HepG2 (cell line): ENCODE results near the gene A4GNT.

ENCODE experiments used
- BRF2 ChIP-seq: sonication (generic); formaldehyde crosslinking; IDR thresholded peaks from 2 replicates; pipeline ENCODE4 v1.8.1; 2022; ENCODE audit warnings: mild to moderate bottlenecking, missing genetic modification reagents
- CTCF ChIP-seq: sonication (generic); formaldehyde crosslinking; IDR thresholded peaks from 2 replicates; pipeline ENCODE4 v1.5.0; 2020; ENCODE audit warnings: mild to moderate bottlenecking, missing genetic modification reagents, moderate library complexity
- EZH2 ChIP-seq: conservative IDR thresholded peaks from 2 replicates; pipeline ENCODE4 v1.6.1; 2012; ENCODE audit warnings: mild to moderate bottlenecking, low read depth, low read length, moderate library complexity
- FOXO4 ChIP-seq: sonication (generic); formaldehyde crosslinking; conservative IDR thresholded peaks from 2 replicates; pipeline ENCODE4 v1.8.1; 2023; ENCODE audit warnings: missing genetic modification reagents
- HOXD1 ChIP-seq: sonication (generic); formaldehyde crosslinking; IDR thresholded peaks from 2 replicates; pipeline ENCODE4 v1.5.0; 2020; ENCODE audit warnings: missing genetic modification reagents
- KDM5A ChIP-seq: fragments of 200-600 bp; sonication (generic); IDR thresholded peaks from 2 replicates; pipeline ENCODE4 v1.7.0; 2018; ENCODE audit warnings: antibody characterized with exemption, mild to moderate bottlenecking, low read length, borderline replicate concordance
- NFATC3 ChIP-seq: sonication (generic); formaldehyde crosslinking; IDR thresholded peaks from 2 replicates; pipeline ENCODE4 v1.5.1; 2020; ENCODE audit warnings: mild to moderate bottlenecking, missing genetic modification reagents
- POLR2A ChIP-seq, 2 experiments: IDR thresholded peaks; 2 replicates each; pipeline ENCODE4 v1.6.1; 2011; ENCODE audit warnings: low read depth in 2 of 2, low read length in 2 of 2, mild to moderate bottlenecking in 1 of 2, moderate library complexity in 1 of 2; ENCODE audit not compliant: insufficient read depth in 1 of 2
- ZBTB42 ChIP-seq: sonication (generic); formaldehyde crosslinking; IDR thresholded peaks from 2 replicates; pipeline ENCODE4 v1.5.0; 2020; ENCODE audit warnings: mild to moderate bottlenecking, missing genetic modification reagents
- ZNF274 ChIP-seq: sonication (generic); formaldehyde crosslinking; IDR thresholded peaks from 2 replicates; pipeline ENCODE4 v1.5.1; 2020; ENCODE audit warnings: mild to moderate bottlenecking, missing genetic modification reagents
- ZNF350 ChIP-seq: sonication (generic); formaldehyde crosslinking; IDR thresholded peaks from 2 replicates; pipeline ENCODE4 v1.4.0; 2020; ENCODE audit warnings: mild to moderate bottlenecking, low read depth, missing genetic modification reagents, borderline replicate concordance

GRCh38 chr3:138105598-138105997, 26.6 kb downstream of the A4GNT start:
- no peak for TF ChIP-seq POLR2A (IDR thresholded peaks at IDR 0.05; ENCODE audit: insufficient read depth in 1 of 2, low read depth in 2 of 2, low read length in 2 of 2)
- TF ChIP-seq NFATC3 (CRISPR knock-in tag): no peak
- TF ChIP-seq HOXD1 (CRISPR knock-in tag): no peak
- TF ChIP-seq BRF2: no peak
- TF ChIP-seq ZNF350 (CRISPR knock-in tag): no peak
- TF ChIP-seq EZH2: no peak
- TF ChIP-seq CTCF (CRISPR knock-in tag): no peak
- no peak for TF ChIP-seq FOXO4 (CRISPR knock-in tag)
- no peak for TF ChIP-seq ZBTB42 (CRISPR knock-in tag)
- TF ChIP-seq ZNF274 (CRISPR knock-in tag): no peak
- TF ChIP-seq KDM5A: no peak
